22Rv1 (cell line): ENCODE measurements around the gene DENND2A.

ENCODE experiments used
- ZFX ChIP-seq: fragments of 450-650 bp; IDR thresholded peaks from 2 replicates; pipeline ENCODE4 v1.6.1; 2017; ENCODE audit warnings: antibody characterized with exemption, borderline replicate concordance
- TF ChIP-seq, protein P1 (sequence below): fragments of 450-650 bp; IDR thresholded peaks from 2 replicates; pipeline ENCODE4 v1.5.1; 2017; ENCODE audit warnings: mild to moderate bottlenecking

GRCh38 chr7:140495514-140496097, 145.0 kb downstream of the DENND2A start:
- TF ChIP-seq, protein P1, sequence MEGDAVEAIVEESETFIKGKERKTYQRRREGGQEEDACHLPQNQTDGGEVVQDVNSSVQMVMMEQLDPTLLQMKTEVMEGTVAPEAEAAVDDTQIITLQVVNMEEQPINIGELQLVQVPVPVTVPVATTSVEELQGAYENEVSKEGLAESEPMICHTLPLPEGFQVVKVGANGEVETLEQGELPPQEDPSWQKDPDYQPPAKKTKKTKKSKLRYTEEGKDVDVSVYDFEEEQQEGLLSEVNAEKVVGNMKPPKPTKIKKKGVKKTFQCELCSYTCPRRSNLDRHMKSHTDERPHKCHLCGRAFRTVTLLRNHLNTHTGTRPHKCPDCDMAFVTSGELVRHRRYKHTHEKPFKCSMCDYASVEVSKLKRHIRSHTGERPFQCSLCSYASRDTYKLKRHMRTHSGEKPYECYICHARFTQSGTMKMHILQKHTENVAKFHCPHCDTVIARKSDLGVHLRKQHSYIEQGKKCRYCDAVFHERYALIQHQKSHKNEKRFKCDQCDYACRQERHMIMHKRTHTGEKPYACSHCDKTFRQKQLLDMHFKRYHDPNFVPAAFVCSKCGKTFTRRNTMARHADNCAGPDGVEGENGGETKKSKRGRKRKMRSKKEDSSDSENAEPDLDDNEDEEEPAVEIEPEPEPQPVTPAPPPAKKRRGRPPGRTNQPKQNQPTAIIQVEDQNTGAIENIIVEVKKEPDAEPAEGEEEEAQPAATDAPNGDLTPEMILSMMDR, result no peak
- no peak for TF ChIP-seq ZFX
